GM21723 (cell line): ENCODE measurements around the gene VPS33B.
"Not testable (repeated sequence)": the region's sequence is repeated elsewhere in the genome, so short reads cannot be mapped to it uniquely, and the experiment has no call there.

ENCODE experiments used
- ATAC-seq: cut with Tn5 transposase; IDR thresholded peaks from one replicate; pipeline ENCODE4 v1.9.1; 2021; ENCODE audit warnings: mild to moderate bottlenecking, moderate library complexity; ENCODE audit not compliant: unreplicated experiment

The VPS33B gene

GRCh38 chr15:91022075-91022831 is at the start of gene VPS33B:
VPS33B (minus strand) TSS chr15:91022594; CDS start chr15:91022249, 345 bp downstream.
- peak; percentile 77 for ATAC-seq

- ATAC-seq = no peak
These were observed 49.8 kb upstream of the VPS33B start for GRCh38 chr15:91072161-91072560.

GRCh38 chr15:91070872-91071271 is 48.5 kb upstream of the VPS33B start:
- no peak for ATAC-seq

GRCh38 chr15:91068966-91069365 is 46.6 kb upstream of the VPS33B start:
- ATAC-seq = no peak

GRCh38 chr15:91068436-91068835 is 46.0 kb upstream of the VPS33B start:
- no peak for ATAC-seq

GRCh38 chr15:91067036-91067435 is 44.6 kb upstream of the VPS33B start:
- ATAC-seq = no peak

GRCh38 chr15:91065505-91065904 is 43.1 kb upstream of the VPS33B start:
- no peak for ATAC-seq

GRCh38 chr15:91061997-91062396 is 39.6 kb upstream of the VPS33B start:
- ATAC-seq = no peak

- ATAC-seq = no peak
These were observed 38.8 kb upstream of the VPS33B start for GRCh38 chr15:91061230-91061629.

- ATAC-seq = peak; percentile 63
These were observed 33.3 kb upstream of the VPS33B start for GRCh38 chr15:91055548-91056331.

GRCh38 chr15:91054816-91055215 is 32.4 kb upstream of the VPS33B start:
- ATAC-seq = no peak

GRCh38 chr15:91051248-91051647 is 28.9 kb upstream of the VPS33B start:
- ATAC-seq = no peak

- ATAC-seq = peak; percentile 27
These were observed 27.7 kb upstream of the VPS33B start for GRCh38 chr15:91050128-91050455.

- peak; percentile 83 for ATAC-seq
These were observed 27.2 kb upstream of the VPS33B start for GRCh38 chr15:91049378-91050127.

- ATAC-seq = no peak
These were observed 25.3 kb upstream of the VPS33B start for GRCh38 chr15:91047545-91048199.

- not testable (repeated sequence) for ATAC-seq
These were observed 23.7 kb upstream of the VPS33B start for GRCh38 chr15:91046056-91046455.

GRCh38 chr15:91045065-91045464 is 22.7 kb upstream of the VPS33B start:
- no peak for ATAC-seq

GRCh38 chr15:91043202-91043874 is 20.9 kb upstream of the VPS33B start:
- ATAC-seq = no peak

GRCh38 chr15:91040856-91041255 is 18.5 kb upstream of the VPS33B start:
- no peak for ATAC-seq

- ATAC-seq = no peak
These were observed 17.6 kb upstream of the VPS33B start for GRCh38 chr15:91039996-91040395.
